PFSK-1 (cell line): ENCODE measurements around the gene ADAM15.

Experiments used
- FOXP2 ChIP-seq: optimal IDR thresholded peaks from 2 replicates; pipeline ENCODE3; 2011; ENCODE audit warnings: borderline replicate concordance, control low read depth, inconsistent platforms; ENCODE audit not compliant: insufficient read depth; ENCODE audit errors: extremely low read length, extremely low read depth
- POLR2AphosphoS5 ChIP-seq: IDR thresholded peaks from 2 replicates; pipeline ENCODE4 v1.6.1; 2012; ENCODE audit warnings: low read depth, mild to moderate bottlenecking, control low read depth, low read length, moderate library complexity
- SIN3A ChIP-seq: IDR thresholded peaks from 2 replicates; pipeline ENCODE4 v1.6.1; 2012; ENCODE audit warnings: mild to moderate bottlenecking, low read length, moderate library complexity, borderline replicate concordance; ENCODE audit not compliant: insufficient read depth
- TAF1 ChIP-seq: IDR thresholded peaks from 2 replicates; pipeline ENCODE4 v1.6.1; 2012; ENCODE audit warnings: low read length, control low read depth, borderline replicate concordance; ENCODE audit not compliant: insufficient read depth
- TF ChIP-seq, protein P1 (sequence below), 2 experiments: IDR thresholded peaks; 2 replicates each; pipeline versions ENCODE4 v1.6.1 to v1.8.0; 2011 to 2012; ENCODE audit warnings: low read depth in 2 of 2, low read length in 2 of 2, control low read depth in 1 of 2, inconsistent platforms in 1 of 2, mild to moderate bottlenecking in 1 of 2, moderate library complexity in 1 of 2; ENCODE audit not compliant: insufficient read depth in 1 of 2

DNA sequence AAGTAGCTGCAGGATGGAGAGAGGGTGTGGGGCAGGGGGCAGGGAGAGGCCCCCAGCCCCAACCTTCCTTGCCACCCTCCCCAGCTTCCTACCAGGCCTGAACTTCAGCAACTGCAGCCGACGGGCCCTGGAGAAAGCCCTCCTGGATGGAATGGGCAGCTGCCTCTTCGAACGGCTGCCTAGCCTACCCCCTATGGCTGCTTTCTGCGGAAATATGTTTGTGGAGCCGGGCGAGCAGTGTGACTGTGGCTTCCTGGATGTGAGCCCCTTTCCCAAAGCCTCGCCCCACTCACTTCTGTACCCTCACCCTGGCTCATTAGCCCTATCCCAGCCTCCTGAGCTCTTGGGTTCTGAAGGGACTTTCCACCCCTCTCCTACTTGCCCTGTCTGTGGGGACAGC lies 6.0 kb downstream of the ADAM15 start:
- TF ChIP-seq TAF1 (no peak), FOXP2 (no peak), POLR2AphosphoS5 (no peak), SIN3A (no peak)
- TF ChIP-seq, protein P1, sequence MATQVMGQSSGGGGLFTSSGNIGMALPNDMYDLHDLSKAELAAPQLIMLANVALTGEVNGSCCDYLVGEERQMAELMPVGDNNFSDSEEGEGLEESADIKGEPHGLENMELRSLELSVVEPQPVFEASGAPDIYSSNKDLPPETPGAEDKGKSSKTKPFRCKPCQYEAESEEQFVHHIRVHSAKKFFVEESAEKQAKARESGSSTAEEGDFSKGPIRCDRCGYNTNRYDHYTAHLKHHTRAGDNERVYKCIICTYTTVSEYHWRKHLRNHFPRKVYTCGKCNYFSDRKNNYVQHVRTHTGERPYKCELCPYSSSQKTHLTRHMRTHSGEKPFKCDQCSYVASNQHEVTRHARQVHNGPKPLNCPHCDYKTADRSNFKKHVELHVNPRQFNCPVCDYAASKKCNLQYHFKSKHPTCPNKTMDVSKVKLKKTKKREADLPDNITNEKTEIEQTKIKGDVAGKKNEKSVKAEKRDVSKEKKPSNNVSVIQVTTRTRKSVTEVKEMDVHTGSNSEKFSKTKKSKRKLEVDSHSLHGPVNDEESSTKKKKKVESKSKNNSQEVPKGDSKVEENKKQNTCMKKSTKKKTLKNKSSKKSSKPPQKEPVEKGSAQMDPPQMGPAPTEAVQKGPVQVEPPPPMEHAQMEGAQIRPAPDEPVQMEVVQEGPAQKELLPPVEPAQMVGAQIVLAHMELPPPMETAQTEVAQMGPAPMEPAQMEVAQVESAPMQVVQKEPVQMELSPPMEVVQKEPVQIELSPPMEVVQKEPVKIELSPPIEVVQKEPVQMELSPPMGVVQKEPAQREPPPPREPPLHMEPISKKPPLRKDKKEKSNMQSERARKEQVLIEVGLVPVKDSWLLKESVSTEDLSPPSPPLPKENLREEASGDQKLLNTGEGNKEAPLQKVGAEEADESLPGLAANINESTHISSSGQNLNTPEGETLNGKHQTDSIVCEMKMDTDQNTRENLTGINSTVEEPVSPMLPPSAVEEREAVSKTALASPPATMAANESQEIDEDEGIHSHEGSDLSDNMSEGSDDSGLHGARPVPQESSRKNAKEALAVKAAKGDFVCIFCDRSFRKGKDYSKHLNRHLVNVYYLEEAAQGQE (IDR thresholded peaks at IDR 0.05; ENCODE audit: insufficient read depth in 1 of 2, low read depth in 2 of 2, low read length in 2 of 2) = no peak
